SK-N-SH (cell line): ENCODE data around the gene ATP8A1.
"Not testable (repeated sequence)": the region's sequence is repeated elsewhere in the genome, so short reads cannot be mapped to it uniquely, and the experiment has no call there.

Source experiments
- CHD2 ChIP-seq: fragments of 150-350 bp; IDR thresholded peaks from 2 replicates; pipeline ENCODE4 v1.6.1; 2018; ENCODE audit warnings: low read length; ENCODE audit not compliant: partially characterized antibody
- CTCF ChIP-seq: fragments of 200-600 bp; sonication (generic); IDR thresholded peaks from 2 replicates; pipeline ENCODE4 v1.6.1; 2017; ENCODE audit warnings: antibody characterized with exemption, mild to moderate bottlenecking, moderate library complexity
- POLR2AphosphoS5 ChIP-seq: IDR thresholded peaks from 2 replicates; pipeline ENCODE4 v1.6.1; 2012; ENCODE audit warnings: low read depth, low read length
- USF2 ChIP-seq: fragments of 150-350 bp; IDR thresholded peaks from 2 replicates; pipeline ENCODE4 v1.6.1; 2017; ENCODE audit warnings: antibody characterized with exemption, low read length, low read depth, borderline replicate concordance

GRCh38 chr4:42701780-42702179 is 44.9 kb upstream of the ATP8A1 start:
- TF ChIP-seq USF2, POLR2AphosphoS5, CTCF, CHD2: not testable (repeated sequence)
